GM23338 (cell line): ENCODE data around the gene CTCFL. TPM values are rescaled to one million over a fixed set of nuclear protein-coding genes. Genes with fewer than 3 reads are reported as not detected.

ENCODE experiments used
- ATAC-seq: fragments of 200-7000 bp; cut with Tn5 transposase; 3 replicates; pipeline ENCODE4 v1.9.1; 2020
- DNase-seq: peaks from one replicate; pipeline ENCODE4 v3.0.0-alpha.2; 2015; ENCODE audit warnings: low spot score
- H2AFZ ChIP-seq: fragments of 200-600 bp; sonication (generic); 2 replicates; pipeline ENCODE4 v1.8.0; 2016; ENCODE audit warnings: antibody characterized with exemption, mild to moderate bottlenecking, moderate library complexity
- H3F3A ChIP-seq: fragments of 200-600 bp; sonication (generic); replicated peaks from 2 replicates; pipeline ENCODE4 v1.8.0; 2017; ENCODE audit warnings: antibody characterized with exemption, mixed run types, low read depth
- H3K27ac ChIP-seq: fragments of 200-600 bp; sonication (generic); 2 replicates; pipeline ENCODE4 v1.6.1; 2016; ENCODE audit warnings: low read depth
- H3K27me3 ChIP-seq: fragments of 200-600 bp; sonication (generic); 2 replicates; pipeline ENCODE4 v1.8.0; 2016; ENCODE audit warnings: mild to moderate bottlenecking, mixed run types, moderate library complexity; ENCODE audit not compliant: insufficient read depth
- H3K36me3 ChIP-seq: fragments of 200-600 bp; sonication (generic); 2 replicates; pipeline ENCODE4 v1.8.0; 2016; ENCODE audit warnings: mild to moderate bottlenecking; ENCODE audit not compliant: insufficient read depth
- H3K4me1 ChIP-seq: fragments of 200-600 bp; sonication (generic); 2 replicates; pipeline ENCODE4 v1.8.0; 2016; ENCODE audit warnings: mild to moderate bottlenecking, moderate library complexity; ENCODE audit not compliant: insufficient read depth
- H3K4me2 ChIP-seq: fragments of 200-600 bp; sonication (generic); 2 replicates; pipeline ENCODE4 v1.7.1; 2017; ENCODE audit warnings: mixed run types
- H3K4me3 ChIP-seq: fragments of 200-600 bp; sonication (generic); 2 replicates; pipeline ENCODE4 v1.6.1; 2016; ENCODE audit warnings: mixed run types
- H3K79me2 ChIP-seq: fragments of 200-600 bp; sonication (generic); replicated peaks from 2 replicates; pipeline ENCODE4 v1.8.0; 2017; ENCODE audit warnings: mild to moderate bottlenecking; ENCODE audit not compliant: insufficient read depth
- H3K9me2 ChIP-seq: fragments of 200-600 bp; sonication (generic); 2 replicates; pipeline ENCODE4 v1.8.0; 2017; ENCODE audit not compliant: insufficient read depth
- H4K20me1 ChIP-seq: fragments of 200-600 bp; sonication (generic); replicated peaks from 2 replicates; pipeline ENCODE4 v1.8.0; 2017; ENCODE audit warnings: mild to moderate bottlenecking; ENCODE audit not compliant: insufficient read depth
- H3K27ac Mint-ChIP-seq: 2 replicates; pipeline ENCODE4 v1.8.0; 2020; ENCODE audit warnings: inconsistent platforms, mild to moderate bottlenecking, moderate library complexity, mixed read lengths
- H3K27me3 Mint-ChIP-seq: 3 replicates; pipeline ENCODE4 v1.8.0; 2022; ENCODE audit warnings: low read depth, mild to moderate bottlenecking, moderate library complexity, mixed read lengths, inconsistent platforms; ENCODE audit not compliant: insufficient read depth, poor library complexity
- H3K36me3 Mint-ChIP-seq: 3 replicates; pipeline ENCODE4 v1.8.0; 2021; ENCODE audit warnings: low read depth, mild to moderate bottlenecking, inconsistent platforms, moderate library complexity, mixed read lengths
- H3K4me1 Mint-ChIP-seq: 3 replicates; pipeline ENCODE4 v1.8.0; 2020; ENCODE audit warnings: mild to moderate bottlenecking, inconsistent platforms, mixed read lengths
- H3K4me3 Mint-ChIP-seq: 3 replicates; pipeline ENCODE4 v1.8.0; 2021; ENCODE audit warnings: moderate library complexity, mild to moderate bottlenecking, inconsistent platforms, mixed read lengths
- H3K9me3 Mint-ChIP-seq: 3 replicates; pipeline ENCODE4 v1.8.0; 2020; ENCODE audit warnings: moderate library complexity, mild to moderate bottlenecking, inconsistent platforms, mixed read lengths
- CREB1 ChIP-seq: fragments of 250-450 bp; sonication (Bioruptor Pico); IDR thresholded peaks from 2 replicates; pipeline ENCODE4 v1.5.0; 2020; ENCODE audit warnings: low read depth, mild to moderate bottlenecking, moderate library complexity
- EZH2 ChIP-seq: fragments of 200-600 bp; sonication (generic); IDR thresholded peaks from one replicate; pipeline ENCODE4 v1.8.0; 2017; ENCODE audit warnings: antibody characterized with exemption, mild to moderate bottlenecking, low read depth; ENCODE audit not compliant: unreplicated experiment
- EZH2phosphoT487 ChIP-seq: fragments of 200-600 bp; sonication (generic); IDR thresholded peaks from one replicate; pipeline ENCODE4 v1.8.1; 2018; ENCODE audit warnings: antibody characterized with exemption; ENCODE audit not compliant: unreplicated experiment
- JUNB ChIP-seq: IDR thresholded peaks from one replicate; pipeline ENCODE4 v1.6.1; 2016; ENCODE audit warnings: antibody characterized with exemption; ENCODE audit not compliant: unreplicated experiment
- NANOG ChIP-seq: IDR thresholded peaks from 2 replicates; pipeline ENCODE4 v1.6.1; 2016; ENCODE audit warnings: antibody characterized with exemption, borderline replicate concordance
- POLR2AphosphoS5 ChIP-seq: IDR thresholded peaks from 2 replicates; pipeline ENCODE4 v1.6.1; 2016; ENCODE audit warnings: antibody characterized with exemption, low read depth
- STAT1 ChIP-seq: IDR thresholded peaks from one replicate; pipeline ENCODE4 v1.6.1; 2016; ENCODE audit warnings: antibody characterized with exemption; ENCODE audit not compliant: unreplicated experiment
- ZNF114 ChIP-seq: fragments of 250-450 bp; sonication (Bioruptor Pico); IDR thresholded peaks from 2 replicates; pipeline ENCODE4 v1.5.0; 2020; ENCODE audit warnings: mild to moderate bottlenecking, moderate library complexity
- ZNF331 ChIP-seq: fragments of 250-450 bp; sonication (Bioruptor Pico); IDR thresholded peaks from 2 replicates; pipeline ENCODE4 v1.5.0; 2020; ENCODE audit warnings: low read depth, mild to moderate bottlenecking, moderate library complexity
- polyA plus RNA-seq: library from polyadenylated mRNA; unstranded; fragments of >200 nt; fragmentation: Nextera tagmentation; extraction: Ambion mirVana; gene quantifications from 2 replicates; pipeline ENCODE4 v1.2.1, GENCODE V29; 2016
- total RNA-seq: library from RNA; depleted of rRNA; stranded (reverse); fragments of >200 nt; shearing (Covaris generic); gene quantifications from 2 replicates; pipeline ENCODE4 v1.2.3, GENCODE V29; 2014
- TF ChIP-seq, protein P1 (sequence below): IDR thresholded peaks from 2 replicates; pipeline ENCODE4 v1.6.1; 2016; ENCODE audit warnings: antibody characterized with exemption
- TF ChIP-seq, protein P2 (sequence below): fragments of 250-450 bp; sonication (Bioruptor Pico); IDR thresholded peaks from 2 replicates; pipeline ENCODE4 v1.5.0; 2020; ENCODE audit warnings: mild to moderate bottlenecking, moderate library complexity
- TF ChIP-seq, protein P3 (sequence below): IDR thresholded peaks from one replicate; pipeline ENCODE4 v1.6.1; 2018; ENCODE audit warnings: antibody characterized with exemption; ENCODE audit not compliant: unreplicated experiment
- TF ChIP-seq, protein P4 (sequence below), 2 experiments: fragments of 200-600 bp in 1 of 2; sonication (generic) in 1 of 2; conservative IDR thresholded peaks; 2 replicates each; pipeline versions ENCODE4 v1.5.1 to v1.6.1; 2016 to 2017; ENCODE audit warnings: antibody characterized with exemption in 2 of 2, low read depth in 2 of 2, mild to moderate bottlenecking in 2 of 2, moderate library complexity in 1 of 2

Gene CTCFL
- total and polyA plus RNA-seq, 2 experiments from 2014 or later: 0.55 to 1.4 TPM

DNA sequence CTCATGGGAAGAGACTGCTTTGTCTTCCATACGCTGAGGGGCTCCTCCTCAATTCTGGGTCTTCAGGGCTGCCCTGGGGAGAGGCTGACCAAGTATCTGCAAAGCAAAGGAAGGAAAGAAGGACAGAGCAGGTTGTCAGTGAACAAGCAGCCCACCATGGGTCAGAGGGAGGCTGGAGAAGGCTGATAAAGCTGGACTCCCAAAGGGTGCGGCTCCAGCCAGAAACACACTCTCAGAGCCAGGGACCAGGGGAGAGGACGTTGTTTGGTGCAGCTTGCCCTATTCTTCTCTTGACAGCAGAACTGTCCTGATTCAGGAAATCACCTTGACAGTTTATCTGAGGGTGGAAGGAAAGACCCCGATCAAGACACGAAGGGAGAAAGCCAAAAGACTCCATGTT, 10.4 kb upstream of the CTCFL start:
- Mint-ChIP-seq H3K4me1 (no peaks in the 10 kb centered on the region), H3K9me3 (peaks cover 52% of the 10 kb centered on the region), H3K27me3 (peaks cover 4% of the 10 kb centered on the region), H3K4me3 (no peak overlapping the region), H3K27ac (no peak overlapping the region), H3K36me3 (peaks cover 21% of the 10 kb centered on the region; the same call in 2 of the 3 replicates)
- no peak overlapping the region for H2AFZ ChIP-seq
- no peak overlapping the region for H3K4me3 ChIP-seq
- no peaks in the 10 kb centered on the region for H3K27me3 ChIP-seq
- no peak for DNase-seq
- no peaks in the 10 kb centered on the region for H3K4me1 ChIP-seq
- H3K27ac ChIP-seq: no peak overlapping the region
- no peaks in the 10 kb centered on the region for H3K36me3 ChIP-seq
- H4K20me1 ChIP-seq: no peaks in the 10 kb centered on the region
- TF ChIP-seq NANOG (no peak), ZNF331 (CRISPR knock-in tag) (no peak), JUNB (no peak), POLR2AphosphoS5 (no peak), CREB1 (no peak), EZH2 (no peak), STAT1 (no peak), ZNF114 (CRISPR knock-in tag) (no peak), EZH2phosphoT487 (no peak)
- TF ChIP-seq, protein P1, sequence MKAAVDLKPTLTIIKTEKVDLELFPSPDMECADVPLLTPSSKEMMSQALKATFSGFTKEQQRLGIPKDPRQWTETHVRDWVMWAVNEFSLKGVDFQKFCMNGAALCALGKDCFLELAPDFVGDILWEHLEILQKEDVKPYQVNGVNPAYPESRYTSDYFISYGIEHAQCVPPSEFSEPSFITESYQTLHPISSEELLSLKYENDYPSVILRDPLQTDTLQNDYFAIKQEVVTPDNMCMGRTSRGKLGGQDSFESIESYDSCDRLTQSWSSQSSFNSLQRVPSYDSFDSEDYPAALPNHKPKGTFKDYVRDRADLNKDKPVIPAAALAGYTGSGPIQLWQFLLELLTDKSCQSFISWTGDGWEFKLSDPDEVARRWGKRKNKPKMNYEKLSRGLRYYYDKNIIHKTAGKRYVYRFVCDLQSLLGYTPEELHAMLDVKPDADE: no peak
- TF ChIP-seq, protein P2, sequence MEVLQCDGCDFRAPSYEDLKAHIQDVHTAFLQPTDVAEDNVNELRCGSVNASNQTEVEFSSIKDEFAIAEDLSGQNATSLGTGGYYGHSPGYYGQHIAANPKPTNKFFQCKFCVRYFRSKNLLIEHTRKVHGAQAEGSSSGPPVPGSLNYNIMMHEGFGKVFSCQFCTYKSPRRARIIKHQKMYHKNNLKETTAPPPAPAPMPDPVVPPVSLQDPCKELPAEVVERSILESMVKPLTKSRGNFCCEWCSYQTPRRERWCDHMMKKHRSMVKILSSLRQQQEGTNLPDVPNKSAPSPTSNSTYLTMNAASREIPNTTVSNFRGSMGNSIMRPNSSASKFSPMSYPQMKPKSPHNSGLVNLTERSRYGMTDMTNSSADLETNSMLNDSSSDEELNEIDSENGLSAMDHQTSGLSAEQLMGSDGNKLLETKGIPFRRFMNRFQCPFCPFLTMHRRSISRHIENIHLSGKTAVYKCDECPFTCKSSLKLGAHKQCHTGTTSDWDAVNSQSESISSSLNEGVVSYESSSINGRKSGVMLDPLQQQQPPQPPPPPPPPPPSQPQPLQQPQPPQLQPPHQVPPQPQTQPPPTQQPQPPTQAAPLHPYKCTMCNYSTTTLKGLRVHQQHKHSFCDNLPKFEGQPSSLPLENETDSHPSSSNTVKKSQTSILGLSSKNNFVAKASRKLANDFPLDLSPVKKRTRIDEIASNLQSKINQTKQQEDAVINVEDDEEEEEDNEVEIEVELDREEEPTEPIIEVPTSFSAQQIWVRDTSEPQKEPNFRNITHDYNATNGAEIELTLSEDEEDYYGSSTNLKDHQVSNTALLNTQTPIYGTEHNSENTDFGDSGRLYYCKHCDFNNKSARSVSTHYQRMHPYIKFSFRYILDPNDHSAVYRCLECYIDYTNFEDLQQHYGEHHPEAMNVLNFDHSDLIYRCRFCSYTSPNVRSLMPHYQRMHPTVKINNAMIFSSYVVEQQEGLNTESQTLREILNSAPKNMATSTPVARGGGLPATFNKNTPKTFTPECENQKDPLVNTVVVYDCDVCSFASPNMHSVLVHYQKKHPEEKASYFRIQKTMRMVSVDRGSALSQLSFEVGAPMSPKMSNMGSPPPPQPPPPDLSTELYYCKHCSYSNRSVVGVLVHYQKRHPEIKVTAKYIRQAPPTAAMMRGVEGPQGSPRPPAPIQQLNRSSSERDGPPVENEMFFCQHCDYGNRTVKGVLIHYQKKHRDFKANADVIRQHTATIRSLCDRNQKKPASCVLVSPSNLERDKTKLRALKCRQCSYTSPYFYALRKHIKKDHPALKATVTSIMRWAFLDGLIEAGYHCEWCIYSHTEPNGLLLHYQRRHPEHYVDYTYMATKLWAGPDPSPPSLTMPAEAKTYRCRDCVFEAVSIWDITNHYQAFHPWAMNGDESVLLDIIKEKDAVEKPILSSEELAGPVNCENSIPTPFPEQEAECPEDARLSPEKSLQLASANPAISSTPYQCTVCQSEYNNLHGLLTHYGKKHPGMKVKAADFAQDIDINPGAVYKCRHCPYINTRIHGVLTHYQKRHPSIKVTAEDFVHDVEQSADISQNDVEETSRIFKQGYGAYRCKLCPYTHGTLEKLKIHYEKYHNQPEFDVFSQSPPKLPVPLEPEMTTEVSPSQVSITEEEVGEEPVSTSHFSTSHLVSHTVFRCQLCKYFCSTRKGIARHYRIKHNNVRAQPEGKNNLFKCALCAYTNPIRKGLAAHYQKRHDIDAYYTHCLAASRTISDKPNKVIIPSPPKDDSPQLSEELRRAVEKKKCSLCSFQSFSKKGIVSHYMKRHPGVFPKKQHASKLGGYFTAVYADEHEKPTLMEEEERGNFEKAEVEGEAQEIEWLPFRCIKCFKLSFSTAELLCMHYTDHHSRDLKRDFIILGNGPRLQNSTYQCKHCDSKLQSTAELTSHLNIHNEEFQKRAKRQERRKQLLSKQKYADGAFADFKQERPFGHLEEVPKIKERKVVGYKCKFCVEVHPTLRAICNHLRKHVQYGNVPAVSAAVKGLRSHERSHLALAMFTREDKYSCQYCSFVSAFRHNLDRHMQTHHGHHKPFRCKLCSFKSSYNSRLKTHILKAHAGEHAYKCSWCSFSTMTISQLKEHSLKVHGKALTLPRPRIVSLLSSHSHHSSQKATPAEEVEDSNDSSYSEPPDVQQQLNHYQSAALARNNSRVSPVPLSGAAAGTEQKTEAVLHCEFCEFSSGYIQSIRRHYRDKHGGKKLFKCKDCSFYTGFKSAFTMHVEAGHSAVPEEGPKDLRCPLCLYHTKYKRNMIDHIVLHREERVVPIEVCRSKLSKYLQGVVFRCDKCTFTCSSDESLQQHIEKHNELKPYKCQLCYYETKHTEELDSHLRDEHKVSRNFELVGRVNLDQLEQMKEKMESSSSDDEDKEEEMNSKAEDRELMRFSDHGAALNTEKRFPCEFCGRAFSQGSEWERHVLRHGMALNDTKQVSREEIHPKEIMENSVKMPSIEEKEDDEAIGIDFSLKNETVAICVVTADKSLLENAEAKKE: no peak
- TF ChIP-seq, protein P3, sequence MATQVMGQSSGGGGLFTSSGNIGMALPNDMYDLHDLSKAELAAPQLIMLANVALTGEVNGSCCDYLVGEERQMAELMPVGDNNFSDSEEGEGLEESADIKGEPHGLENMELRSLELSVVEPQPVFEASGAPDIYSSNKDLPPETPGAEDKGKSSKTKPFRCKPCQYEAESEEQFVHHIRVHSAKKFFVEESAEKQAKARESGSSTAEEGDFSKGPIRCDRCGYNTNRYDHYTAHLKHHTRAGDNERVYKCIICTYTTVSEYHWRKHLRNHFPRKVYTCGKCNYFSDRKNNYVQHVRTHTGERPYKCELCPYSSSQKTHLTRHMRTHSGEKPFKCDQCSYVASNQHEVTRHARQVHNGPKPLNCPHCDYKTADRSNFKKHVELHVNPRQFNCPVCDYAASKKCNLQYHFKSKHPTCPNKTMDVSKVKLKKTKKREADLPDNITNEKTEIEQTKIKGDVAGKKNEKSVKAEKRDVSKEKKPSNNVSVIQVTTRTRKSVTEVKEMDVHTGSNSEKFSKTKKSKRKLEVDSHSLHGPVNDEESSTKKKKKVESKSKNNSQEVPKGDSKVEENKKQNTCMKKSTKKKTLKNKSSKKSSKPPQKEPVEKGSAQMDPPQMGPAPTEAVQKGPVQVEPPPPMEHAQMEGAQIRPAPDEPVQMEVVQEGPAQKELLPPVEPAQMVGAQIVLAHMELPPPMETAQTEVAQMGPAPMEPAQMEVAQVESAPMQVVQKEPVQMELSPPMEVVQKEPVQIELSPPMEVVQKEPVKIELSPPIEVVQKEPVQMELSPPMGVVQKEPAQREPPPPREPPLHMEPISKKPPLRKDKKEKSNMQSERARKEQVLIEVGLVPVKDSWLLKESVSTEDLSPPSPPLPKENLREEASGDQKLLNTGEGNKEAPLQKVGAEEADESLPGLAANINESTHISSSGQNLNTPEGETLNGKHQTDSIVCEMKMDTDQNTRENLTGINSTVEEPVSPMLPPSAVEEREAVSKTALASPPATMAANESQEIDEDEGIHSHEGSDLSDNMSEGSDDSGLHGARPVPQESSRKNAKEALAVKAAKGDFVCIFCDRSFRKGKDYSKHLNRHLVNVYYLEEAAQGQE: no peak
- TF ChIP-seq, protein P4, sequence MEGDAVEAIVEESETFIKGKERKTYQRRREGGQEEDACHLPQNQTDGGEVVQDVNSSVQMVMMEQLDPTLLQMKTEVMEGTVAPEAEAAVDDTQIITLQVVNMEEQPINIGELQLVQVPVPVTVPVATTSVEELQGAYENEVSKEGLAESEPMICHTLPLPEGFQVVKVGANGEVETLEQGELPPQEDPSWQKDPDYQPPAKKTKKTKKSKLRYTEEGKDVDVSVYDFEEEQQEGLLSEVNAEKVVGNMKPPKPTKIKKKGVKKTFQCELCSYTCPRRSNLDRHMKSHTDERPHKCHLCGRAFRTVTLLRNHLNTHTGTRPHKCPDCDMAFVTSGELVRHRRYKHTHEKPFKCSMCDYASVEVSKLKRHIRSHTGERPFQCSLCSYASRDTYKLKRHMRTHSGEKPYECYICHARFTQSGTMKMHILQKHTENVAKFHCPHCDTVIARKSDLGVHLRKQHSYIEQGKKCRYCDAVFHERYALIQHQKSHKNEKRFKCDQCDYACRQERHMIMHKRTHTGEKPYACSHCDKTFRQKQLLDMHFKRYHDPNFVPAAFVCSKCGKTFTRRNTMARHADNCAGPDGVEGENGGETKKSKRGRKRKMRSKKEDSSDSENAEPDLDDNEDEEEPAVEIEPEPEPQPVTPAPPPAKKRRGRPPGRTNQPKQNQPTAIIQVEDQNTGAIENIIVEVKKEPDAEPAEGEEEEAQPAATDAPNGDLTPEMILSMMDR (conservative IDR thresholded peaks at IDR 0.05; ENCODE audit: low read depth in 2 of 2): no peak
- H3K79me2 ChIP-seq: no peaks in the 10 kb centered on the region
- peaks cover 5% of the 10 kb centered on the region; the same call in 1 of the 2 replicates for H3K9me2 ChIP-seq
- no peak overlapping the region for H3K4me2 ChIP-seq
- no peak for ATAC-seq
- H3F3A ChIP-seq: no peaks in the 10 kb centered on the region
